ENCODE data around the gene FOXJ1.
A peak's percentile ranks its signal among the peaks of the same experiment; 100 is the strongest.

The FOXJ1 gene

DNA sequence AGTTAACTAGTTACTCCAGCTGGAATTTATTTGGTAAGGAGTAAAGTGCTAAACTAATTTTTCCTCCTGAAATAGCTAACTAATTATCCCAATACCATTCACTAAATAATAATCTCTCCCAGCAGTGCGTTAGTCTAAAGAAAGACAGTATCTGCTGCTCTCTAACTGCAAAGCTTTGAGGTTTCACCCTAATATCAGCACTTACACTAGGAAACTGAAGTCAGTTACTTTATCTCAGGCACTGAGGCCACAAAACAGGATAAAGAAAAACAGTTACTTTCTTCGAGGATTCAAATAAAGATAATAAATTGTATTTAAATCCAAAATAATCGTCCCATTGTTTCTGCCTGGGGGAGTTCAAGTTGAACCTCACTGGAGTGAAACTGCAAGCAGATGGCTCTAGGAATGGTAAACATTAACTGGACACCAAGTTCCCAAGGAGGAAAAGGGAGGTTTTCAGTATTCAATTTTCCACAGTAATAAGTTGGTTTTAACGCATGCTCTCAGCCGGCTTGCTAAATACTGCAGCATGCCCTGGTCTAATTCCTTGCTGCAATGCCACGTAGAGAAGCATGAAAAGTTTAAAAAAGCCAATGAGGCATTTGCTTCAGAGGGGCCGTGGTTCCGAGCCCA lies 20.0 kb upstream of the FOXJ1 start:
- DNase-seq = no peak

GRCh38 chr17:76159157-76159556 lies 18.1 kb upstream of the FOXJ1 start:
- no peak for DNase-seq

DNA sequence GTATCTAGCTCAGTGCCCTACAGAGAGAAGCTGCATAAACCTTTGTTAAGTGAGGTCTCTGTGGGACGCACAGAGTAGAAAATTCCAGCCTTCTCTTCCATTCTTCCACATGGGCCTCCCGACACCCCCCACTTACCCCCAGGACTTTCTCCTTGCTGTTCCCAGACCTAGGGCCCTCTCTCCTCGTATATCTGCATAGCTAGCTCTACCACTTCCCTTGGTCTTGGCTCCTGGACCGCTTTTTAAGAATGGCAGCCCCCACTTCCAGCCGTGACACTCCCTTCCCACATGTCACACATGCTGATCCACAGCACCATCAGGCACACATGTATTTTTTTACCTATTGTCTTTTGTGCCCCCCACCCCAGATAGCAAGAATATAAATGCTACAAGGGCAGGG lies 16.7 kb upstream of the FOXJ1 start:
- no peak for DNase-seq

DNA sequence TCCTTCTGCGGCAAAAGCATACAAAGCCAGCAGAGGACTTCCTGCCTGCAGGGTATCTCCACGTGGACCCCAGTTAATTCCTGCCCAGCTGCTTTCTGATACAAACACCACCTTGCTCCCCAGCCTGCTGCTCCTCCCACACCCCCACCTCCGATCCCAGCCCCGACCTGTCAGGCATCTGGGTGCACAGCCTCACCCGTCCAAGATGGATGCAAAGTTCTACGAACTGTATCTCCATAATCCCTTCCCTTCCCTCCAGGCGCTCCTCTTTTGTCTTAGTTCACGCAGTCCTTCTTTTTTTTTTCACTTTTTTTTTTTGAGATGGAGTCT lies 15.6 kb upstream of the FOXJ1 start:
- DNase-seq = no peak

DNA sequence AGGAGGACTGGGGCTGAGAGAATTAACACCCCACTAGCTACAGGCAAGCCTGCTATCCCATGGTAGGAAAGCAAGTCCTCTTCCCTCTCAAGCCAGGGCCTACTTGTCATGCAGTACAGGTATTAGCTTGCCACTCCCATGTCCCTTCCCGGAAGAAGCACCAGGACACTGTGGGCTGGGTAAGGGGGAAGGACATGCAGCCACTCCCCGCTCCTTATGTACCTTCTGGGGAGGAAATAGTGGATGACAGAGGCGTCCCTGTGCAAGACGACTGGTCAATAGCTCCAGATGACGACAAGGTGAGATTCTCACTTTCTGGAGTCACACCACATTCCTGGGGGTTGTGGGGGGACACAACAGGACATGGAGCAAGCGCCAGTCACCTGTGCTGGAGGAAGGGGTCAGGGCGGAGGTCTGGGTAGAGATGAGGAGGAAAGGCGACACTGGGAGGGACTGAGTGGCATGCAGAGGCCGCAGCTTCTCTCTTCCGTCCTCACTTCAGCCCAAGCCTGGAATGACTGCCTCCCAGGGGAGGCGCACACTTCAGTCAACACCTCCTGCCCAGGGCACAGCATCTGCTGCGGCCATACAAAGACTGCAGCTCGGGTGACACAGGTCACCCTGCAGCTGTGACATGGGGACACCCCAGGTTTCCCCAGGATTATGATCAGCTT lies 15.1 kb upstream of the FOXJ1 start:
- DNase-seq = no peak

- DNase-seq = no peak
Observed at GRCh38 chr17:76154936-76155845, 14.1 kb upstream of the FOXJ1 start.

DNA sequence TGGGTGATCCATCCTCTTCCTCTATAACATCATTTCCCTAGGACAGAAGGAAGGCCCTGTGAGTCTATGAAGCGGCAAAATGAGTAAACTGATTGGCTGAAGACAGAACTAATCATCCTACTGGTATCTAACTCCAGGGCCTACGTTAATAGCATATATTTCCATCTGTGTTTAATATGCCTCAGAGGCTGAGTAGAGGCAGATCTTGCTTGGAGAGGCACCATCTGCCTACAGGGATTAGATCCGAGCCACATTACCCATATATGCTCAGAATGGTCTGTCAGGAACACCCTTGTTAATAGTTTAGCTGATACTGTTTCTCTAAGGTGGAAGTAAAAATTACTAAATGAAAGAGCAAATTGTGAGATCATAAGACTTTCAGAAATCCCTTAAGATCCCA lies 13.2 kb upstream of the FOXJ1 start:
- DNase-seq = no peak

DNA sequence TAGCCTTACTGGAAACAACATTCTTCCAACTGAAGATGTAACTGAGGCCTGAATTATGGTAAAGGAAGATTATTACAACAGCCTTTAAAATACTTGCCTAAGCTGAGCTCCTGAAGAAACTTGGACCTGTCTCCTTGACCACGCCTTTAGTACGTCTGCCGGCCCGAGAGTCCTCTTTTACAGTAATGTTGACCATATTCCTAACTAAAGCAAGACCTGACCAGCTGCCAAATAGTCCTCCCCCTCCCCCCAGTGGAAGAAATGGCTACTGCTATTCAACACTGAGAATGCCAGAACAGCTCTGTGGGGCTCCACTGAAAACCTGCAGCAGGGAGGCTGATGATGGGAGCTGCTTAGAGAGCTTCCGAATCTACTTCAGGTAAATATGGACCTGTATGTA lies 12.6 kb upstream of the FOXJ1 start:
- DNase-seq = no peak

DNA sequence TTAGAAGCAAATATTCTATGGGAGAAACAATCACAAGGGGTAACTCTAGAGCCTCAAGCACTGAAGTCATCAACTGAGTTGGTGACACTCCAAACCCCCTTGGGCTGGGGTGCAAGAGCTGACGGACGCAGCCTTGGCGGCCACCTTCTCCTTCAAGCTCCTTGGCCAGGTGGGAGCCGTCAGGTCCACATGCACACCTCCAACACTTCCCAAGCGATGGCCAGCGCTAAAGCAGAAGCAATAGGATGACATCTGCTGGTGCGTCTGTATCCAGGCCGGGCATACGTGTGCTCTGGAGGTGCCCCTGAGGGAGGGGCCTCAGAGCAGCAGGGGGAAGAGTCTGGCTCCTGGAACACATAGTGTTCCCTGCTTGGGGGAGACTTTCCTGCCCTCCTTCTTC lies 12.2 kb upstream of the FOXJ1 start:
- DNase-seq = no peak

GRCh38 chr17:76152591-76152990 lies 11.5 kb upstream of the FOXJ1 start:
- DNase-seq = no peak

GRCh38 chr17:76151896-76152454 lies 10.9 kb upstream of the FOXJ1 start:
- DNase-seq = peak in 1 of 5 experiments; percentile 28

GRCh38 chr17:76150712-76151622 lies 9.9 kb upstream of the FOXJ1 start:
- DNase-seq = no peak

DNA sequence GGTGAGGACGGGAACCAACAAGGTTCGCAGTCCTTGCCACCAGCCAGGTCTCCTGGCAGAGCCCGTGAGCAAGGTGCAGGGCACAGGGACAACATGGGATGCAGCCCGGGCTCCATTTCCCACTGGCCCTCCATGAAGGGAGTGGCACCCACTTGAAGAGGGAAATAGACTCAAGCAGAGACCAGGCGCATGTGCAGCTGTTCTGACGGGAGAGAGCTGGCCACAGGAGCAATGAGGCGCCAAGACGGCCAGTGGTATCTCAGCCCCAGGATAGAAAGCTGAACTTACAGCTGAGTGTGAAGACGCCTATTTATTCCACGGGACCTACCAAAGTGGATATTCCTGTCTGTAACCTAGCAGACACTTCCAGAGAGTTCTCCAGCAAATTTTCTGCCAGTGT lies 8.2 kb upstream of the FOXJ1 start:
- no peak for DNase-seq

- no peak for DNase-seq
Observed at GRCh38 chr17:76148015-76148326, 6.9 kb upstream of the FOXJ1 start.

DNA sequence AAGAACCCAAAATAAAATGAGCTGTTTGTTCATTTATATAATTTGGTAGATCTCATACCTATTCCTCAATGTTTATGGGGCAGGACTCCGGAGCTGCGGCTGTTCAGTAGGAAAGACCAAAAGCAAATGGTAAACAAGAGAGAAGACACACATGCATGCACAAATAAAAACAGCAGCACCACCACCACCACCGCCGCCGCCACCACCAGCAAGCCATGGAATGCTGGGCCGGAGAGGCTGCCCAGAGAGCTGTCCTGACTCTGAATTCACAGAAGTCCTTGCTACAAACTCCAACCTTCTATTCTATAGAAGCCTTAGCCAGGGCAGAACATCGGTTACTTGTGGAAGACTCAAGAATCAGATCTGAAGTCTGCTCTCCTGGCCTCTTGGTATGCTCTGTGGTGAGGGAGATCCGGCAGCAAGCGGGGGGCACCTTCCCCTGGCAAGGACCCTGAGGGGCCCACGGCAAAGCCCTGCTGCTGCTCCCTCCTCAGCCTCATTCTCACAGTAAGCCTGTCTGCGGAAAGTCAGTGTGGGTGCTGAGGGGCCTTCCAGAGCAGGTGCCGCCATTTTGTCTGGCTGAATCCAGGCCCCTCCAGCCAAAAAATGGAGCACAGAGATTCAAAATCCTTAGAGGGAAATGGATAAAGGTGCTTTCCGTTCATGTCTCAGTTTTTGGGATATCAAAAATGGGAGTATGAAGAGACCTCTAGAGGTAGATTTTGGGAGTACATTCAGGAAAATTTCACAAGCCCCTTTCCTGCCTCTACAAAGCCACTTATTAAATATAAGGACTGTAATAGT lies 6.4 kb upstream of the FOXJ1 start:
- no peak for DNase-seq

- DNase-seq = peak in 1 of 5 experiments; percentile 37
Observed at GRCh38 chr17:76146053-76146851, 5.2 kb upstream of the FOXJ1 start.

GRCh38 chr17:76145231-76146052 lies 4.4 kb upstream of the FOXJ1 start:
- DNase-seq = peak in 4 of 5 experiments; percentile 15 to 74 (median 46)

GRCh38 chr17:76142585-76143041 lies 1.6 kb upstream of the FOXJ1 start:
- no peak for DNase-seq

DNA sequence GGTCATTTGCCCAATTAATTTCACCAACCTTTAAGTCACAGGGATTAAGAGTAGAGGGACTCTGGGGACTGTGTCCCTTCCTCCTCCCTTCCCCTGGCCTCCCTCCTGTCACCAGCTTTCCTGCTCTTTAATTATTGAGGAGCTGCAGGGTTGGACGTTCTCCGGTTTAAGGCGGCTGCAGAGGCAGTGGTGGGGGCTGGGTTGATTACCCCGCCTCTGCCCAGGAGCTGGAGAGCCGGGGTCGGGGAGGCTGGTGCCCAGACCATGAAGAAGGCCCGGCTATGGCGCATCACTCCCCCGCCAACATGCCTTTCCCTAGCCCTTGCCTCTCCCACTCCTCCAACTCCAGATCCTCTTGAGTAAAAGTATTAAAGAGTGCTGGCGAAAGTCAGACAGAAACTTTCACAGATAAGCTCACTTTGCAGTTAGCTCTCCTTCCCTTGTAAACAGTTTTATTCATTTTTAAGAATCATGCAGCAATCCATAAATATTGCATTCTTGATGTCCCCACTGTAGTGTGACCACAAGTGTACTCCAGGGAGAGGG lies 1.1 kb upstream of the FOXJ1 start:
- DNase-seq = no peak

All from T-helper 2 cell (primary cell).